ENCODE data around the gene PHLPP1.

- no peak for TF ChIP-seq POLR2A (IDR thresholded peaks at IDR 0.05)
- TF ChIP-seq, protein P1, sequence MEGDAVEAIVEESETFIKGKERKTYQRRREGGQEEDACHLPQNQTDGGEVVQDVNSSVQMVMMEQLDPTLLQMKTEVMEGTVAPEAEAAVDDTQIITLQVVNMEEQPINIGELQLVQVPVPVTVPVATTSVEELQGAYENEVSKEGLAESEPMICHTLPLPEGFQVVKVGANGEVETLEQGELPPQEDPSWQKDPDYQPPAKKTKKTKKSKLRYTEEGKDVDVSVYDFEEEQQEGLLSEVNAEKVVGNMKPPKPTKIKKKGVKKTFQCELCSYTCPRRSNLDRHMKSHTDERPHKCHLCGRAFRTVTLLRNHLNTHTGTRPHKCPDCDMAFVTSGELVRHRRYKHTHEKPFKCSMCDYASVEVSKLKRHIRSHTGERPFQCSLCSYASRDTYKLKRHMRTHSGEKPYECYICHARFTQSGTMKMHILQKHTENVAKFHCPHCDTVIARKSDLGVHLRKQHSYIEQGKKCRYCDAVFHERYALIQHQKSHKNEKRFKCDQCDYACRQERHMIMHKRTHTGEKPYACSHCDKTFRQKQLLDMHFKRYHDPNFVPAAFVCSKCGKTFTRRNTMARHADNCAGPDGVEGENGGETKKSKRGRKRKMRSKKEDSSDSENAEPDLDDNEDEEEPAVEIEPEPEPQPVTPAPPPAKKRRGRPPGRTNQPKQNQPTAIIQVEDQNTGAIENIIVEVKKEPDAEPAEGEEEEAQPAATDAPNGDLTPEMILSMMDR (IDR thresholded peaks at IDR 0.05 in 4 of 5, conservative IDR thresholded peaks at IDR 0.05 in 1 of 5) = no peak
These were observed 52.7 kb downstream of the PHLPP1 start for GRCh38 chr18:62767836-62768557.

Measured in gastrocnemius medialis (tissue), 4 donors.